NB4 (cell line): ENCODE measurements around the gene RBL2.
"Not testable (repeated sequence)": the region's sequence is repeated elsewhere in the genome, so short reads cannot be mapped to it uniquely, and the experiment has no call there.

Experiments
- DNase-seq: peaks from one replicate; pipeline ENCODE4 v3.0.0; 2010; ENCODE audit warnings: low read depth
- H3K4me3 ChIP-seq: one replicate; pipeline ENCODE4 v1.5.1; 2011; ENCODE audit warnings: mild to moderate bottlenecking, low read depth, low read length, moderate library complexity
- MYC ChIP-seq: IDR thresholded peaks from 2 replicates; pipeline ENCODE4 v1.6.1; 2011; ENCODE audit warnings: low read depth, low read length
- POLR2A ChIP-seq: IDR thresholded peaks from 2 replicates; pipeline ENCODE4 v1.6.1; 2011; ENCODE audit warnings: mild to moderate bottlenecking; ENCODE audit not compliant: insufficient read length; ENCODE audit errors: extremely low read depth
- TF ChIP-seq, protein P1 (sequence below): IDR thresholded peaks from one replicate; pipeline ENCODE4 v1.5.1; 2012; ENCODE audit warnings: low read depth, low read length
- TF ChIP-seq, protein P2 (sequence below): IDR thresholded peaks from 2 replicates; pipeline ENCODE4 v1.6.1; 2011; ENCODE audit warnings: low read depth, low read length

RBL2 gene

DNA sequence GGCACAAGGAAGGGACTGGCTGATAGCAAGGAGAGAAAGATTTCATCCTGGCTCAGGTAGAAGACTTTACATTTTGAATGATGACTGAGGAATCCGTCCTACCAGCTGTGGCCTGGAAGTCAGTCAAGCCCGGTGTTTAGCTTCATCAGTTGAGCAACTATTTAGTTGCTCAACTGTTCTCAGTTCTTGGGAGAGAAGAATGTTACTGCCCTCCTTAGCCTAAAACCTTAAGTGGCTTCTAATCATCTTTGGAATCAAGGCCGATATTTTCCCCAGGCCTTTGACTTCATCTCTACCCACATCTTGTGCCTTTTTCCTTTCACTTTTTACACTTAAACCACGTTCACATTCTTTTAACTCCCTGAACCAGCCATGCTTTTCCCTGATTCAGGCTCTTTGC is 17.3 kb upstream of the RBL2 start:
- H3K4me3 ChIP-seq, result no peak overlapping the region
- peak; percentile 57 for DNase-seq

DNA sequence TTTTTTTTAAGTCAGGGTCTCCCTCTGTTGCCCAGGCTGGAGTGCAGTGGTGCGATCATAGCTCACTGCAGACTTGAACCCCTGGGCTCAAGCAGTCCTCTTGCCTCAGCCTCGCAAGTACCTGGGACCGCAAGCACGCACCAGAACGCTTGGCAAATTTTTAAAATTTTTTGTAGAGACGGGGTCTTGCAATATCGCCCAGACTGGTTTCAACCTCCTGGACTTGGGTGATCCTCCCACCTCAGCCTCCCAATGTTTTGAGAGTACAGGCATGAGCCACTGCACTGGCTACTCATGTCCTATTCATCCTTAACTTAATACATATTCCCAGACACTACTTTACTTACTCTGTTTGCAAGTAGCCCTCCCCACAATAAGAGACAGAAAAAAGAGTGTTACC is 16.3 kb upstream of the RBL2 start:
- no peak overlapping the region for H3K4me3 ChIP-seq
- TF ChIP-seq POLR2A (no peak), MYC (no peak)
- TF ChIP-seq, protein P1, sequence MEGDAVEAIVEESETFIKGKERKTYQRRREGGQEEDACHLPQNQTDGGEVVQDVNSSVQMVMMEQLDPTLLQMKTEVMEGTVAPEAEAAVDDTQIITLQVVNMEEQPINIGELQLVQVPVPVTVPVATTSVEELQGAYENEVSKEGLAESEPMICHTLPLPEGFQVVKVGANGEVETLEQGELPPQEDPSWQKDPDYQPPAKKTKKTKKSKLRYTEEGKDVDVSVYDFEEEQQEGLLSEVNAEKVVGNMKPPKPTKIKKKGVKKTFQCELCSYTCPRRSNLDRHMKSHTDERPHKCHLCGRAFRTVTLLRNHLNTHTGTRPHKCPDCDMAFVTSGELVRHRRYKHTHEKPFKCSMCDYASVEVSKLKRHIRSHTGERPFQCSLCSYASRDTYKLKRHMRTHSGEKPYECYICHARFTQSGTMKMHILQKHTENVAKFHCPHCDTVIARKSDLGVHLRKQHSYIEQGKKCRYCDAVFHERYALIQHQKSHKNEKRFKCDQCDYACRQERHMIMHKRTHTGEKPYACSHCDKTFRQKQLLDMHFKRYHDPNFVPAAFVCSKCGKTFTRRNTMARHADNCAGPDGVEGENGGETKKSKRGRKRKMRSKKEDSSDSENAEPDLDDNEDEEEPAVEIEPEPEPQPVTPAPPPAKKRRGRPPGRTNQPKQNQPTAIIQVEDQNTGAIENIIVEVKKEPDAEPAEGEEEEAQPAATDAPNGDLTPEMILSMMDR, result no peak
- TF ChIP-seq, protein P2, sequence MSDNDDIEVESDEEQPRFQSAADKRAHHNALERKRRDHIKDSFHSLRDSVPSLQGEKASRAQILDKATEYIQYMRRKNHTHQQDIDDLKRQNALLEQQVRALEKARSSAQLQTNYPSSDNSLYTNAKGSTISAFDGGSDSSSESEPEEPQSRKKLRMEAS, result no peak
- no peak for DNase-seq

More for the DNA sequence above, 17.3 kb upstream of the RBL2 start:
- TF ChIP-seq, protein P1, result no peak
- no peak for TF ChIP-seq MYC
- TF ChIP-seq, protein P2, result no peak
- TF ChIP-seq POLR2A, result no peak

DNA sequence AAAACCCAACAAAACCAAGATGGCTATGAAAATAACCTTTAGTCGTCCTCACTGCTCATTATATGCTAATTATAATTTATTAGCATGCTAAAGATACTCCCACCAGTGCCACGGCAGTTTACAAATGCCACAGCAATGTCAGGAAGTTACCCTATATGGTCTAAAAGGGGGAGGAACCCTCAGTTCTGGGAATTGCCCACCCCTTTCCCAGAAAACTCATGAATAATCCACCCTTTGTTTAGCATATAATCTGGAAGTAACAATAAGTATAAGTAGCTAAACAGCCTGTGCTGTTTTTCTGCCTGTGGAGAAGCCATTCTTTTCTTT is 14.9 kb upstream of the RBL2 start:
- DNase-seq, H3K4me3 ChIP-seq: not testable (repeated sequence)

DNA sequence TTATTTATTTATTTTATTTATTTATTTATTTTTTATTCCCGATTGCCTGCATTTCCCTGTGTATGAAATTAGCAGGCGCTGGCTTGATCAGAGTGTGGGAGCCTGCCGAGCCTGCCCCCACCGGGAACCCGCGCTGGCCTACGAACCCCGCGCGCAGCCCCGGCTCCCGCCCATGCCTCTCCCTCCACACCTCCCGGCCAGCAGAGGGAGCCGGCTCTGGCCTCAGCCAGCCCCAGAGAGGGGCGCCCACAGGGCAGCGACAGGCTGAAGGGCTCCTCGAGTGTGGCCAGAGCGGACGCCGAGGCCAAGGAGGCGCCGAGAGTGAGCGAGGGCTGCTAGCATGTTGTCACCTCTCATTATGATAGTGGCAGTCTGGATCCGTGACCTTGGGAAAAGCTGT is 13.0 kb upstream of the RBL2 start:
- TF ChIP-seq, protein P1, result peak; percentile 18
- TF ChIP-seq POLR2A (no peak), MYC (no peak)
- TF ChIP-seq, protein P2, result no peak
- H3K4me3 ChIP-seq, result no peak overlapping the region
- DNase-seq, result no peak

DNA sequence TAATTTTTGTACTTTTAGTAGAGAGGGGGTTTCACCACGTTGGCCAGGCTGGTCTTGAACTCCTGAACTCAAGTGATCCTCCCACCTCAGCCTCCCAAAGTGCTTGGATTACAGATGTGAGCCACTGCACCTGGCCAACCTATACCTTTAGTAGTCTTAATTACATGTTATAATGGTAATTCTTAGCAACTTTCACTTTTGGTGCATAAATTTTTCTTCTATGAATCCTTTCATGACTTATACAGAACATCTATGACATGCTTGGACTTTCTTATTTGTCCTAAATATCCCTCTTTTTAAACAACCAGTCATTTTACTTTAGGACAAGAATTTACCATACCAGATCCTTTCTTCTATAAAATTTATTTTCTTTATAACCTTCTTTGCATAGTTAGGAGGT is 10.3 kb upstream of the RBL2 start:
- not testable (repeated sequence) for DNase-seq, H3K4me3 ChIP-seq

DNA sequence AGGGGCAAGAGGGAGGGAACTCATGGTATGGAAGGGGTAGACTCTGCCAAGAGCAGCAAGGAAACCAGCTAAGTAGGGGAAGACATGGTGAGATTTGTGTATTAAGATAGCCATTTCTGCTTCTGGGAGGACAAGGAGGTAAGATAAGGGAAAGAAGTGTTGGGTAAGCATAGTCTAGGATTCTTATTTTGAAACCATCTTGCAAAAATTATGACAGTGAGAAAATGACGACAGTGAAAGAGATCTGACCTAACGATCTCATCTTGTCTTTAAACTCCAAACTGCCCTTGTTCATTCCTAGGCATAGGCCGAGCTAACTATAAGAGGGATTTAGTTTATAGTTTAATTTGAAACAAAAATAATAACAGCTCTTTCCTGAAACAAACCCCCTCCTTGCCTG is 5.6 kb upstream of the RBL2 start:
- TF ChIP-seq, protein P1, result no peak
- TF ChIP-seq MYC, result no peak
- TF ChIP-seq, protein P2, result no peak
- no peak for DNase-seq

DNA sequence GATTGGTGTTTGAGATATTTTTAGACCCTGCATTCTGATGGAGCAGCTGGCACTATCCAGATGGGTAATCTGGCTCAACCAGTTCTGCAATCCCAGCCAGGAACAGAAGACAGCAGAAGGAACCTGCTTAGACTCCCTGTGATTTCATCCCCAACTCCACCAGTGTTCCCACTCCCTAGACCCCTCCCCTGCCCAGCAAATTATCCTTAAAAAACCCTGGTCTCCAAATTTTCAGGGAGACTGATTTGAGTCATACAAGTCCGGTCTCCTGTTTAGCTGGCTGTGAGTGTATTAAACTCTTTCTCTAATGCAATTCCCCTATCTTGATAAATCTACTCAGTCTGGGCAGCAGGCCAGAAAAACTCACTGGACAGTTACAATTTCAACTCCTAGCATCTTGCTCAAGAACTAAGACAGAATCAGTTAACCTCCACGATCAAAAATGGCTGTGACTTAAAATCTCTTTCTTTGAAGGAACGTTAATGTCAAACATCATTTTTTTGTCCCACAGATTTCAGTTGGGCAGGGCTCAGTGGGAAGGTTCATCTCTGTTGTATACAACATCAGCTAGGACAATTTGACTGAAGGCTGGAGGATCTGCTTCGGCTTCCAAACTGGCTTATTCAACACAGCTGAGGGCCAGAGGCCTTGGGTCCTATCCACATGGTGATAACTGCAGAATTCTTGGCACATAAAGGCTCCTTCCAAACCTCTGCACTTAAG is 4.9 kb upstream of the RBL2 start:
- no peak overlapping the region for H3K4me3 ChIP-seq
- TF ChIP-seq MYC (no peak), POLR2A (no peak)
- TF ChIP-seq, protein P2, result no peak
- TF ChIP-seq, protein P1, result no peak
- no peak for DNase-seq

More for the DNA sequence above, 5.6 kb upstream of the RBL2 start:
- H3K4me3 ChIP-seq, result no peak overlapping the region
